GM03348 (cell line): ENCODE data around the gene ZSCAN4.
A peak's percentile ranks its signal among the peaks of the same experiment; 100 is the strongest.

Source experiments
- DNase-seq: peaks from one replicate; pipeline ENCODE4 v3.0.0; 2012; ENCODE audit warnings: low spot score

Gene ZSCAN4

GRCh38 chr19:57668635-57669034 lies at the start of gene ZSCAN4:
Gene ZSCAN4, plus strand, starts transcription at chr19:57668935. Its CDS starts 7,211 bp downstream, at chr19:57676146.
- no peak for DNase-seq

GRCh38 chr19:57620673-57621348 lies 47.9 kb upstream of the ZSCAN4 start:
- no peak for DNase-seq

GRCh38 chr19:57623091-57623490 lies 45.6 kb upstream of the ZSCAN4 start:
- no peak for DNase-seq

GRCh38 chr19:57632987-57633831 lies 35.5 kb upstream of the ZSCAN4 start, which contains the start of gene ZNF211:
Gene ZNF211, plus strand, starts transcription at chr19:57633168. Its CDS starts 179 bp downstream, at chr19:57633347.
- DNase-seq = peak; percentile 99

- DNase-seq = no peak
Measured at GRCh38 chr19:57633832-57634131, 35.0 kb upstream of the ZSCAN4 start.

- no peak for DNase-seq
Measured at GRCh38 chr19:57637379-57637778, 31.4 kb upstream of the ZSCAN4 start.

- no peak for DNase-seq
Measured at GRCh38 chr19:57641715-57642234, 27.0 kb upstream of the ZSCAN4 start.

GRCh38 chr19:57642396-57643046 lies 26.2 kb upstream of the ZSCAN4 start:
- DNase-seq = no peak

- no peak for DNase-seq
Measured at GRCh38 chr19:57643734-57644133, 25.0 kb upstream of the ZSCAN4 start.

- no peak for DNase-seq
Measured at GRCh38 chr19:57648331-57649003, 20.3 kb upstream of the ZSCAN4 start.

GRCh38 chr19:57651654-57651996 lies 17.1 kb upstream of the ZSCAN4 start:
- DNase-seq = no peak

GRCh38 chr19:57653689-57654088 lies 15.0 kb upstream of the ZSCAN4 start:
- no peak for DNase-seq

- DNase-seq = no peak
Measured at GRCh38 chr19:57655443-57655842, 13.3 kb upstream of the ZSCAN4 start.

- no peak for DNase-seq
Measured at GRCh38 chr19:57656346-57656745, 12.4 kb upstream of the ZSCAN4 start.

- peak; percentile 87 for DNase-seq
Measured at GRCh38 chr19:57664269-57665127, 4.2 kb upstream of the ZSCAN4 start.

GRCh38 chr19:57665261-57665806 lies 3.4 kb upstream of the ZSCAN4 start:
- no peak for DNase-seq

- DNase-seq = no peak
Measured at GRCh38 chr19:57667228-57667627, 1.5 kb upstream of the ZSCAN4 start.

- no peak for DNase-seq
Measured at GRCh38 chr19:57671124-57671895, 2.6 kb downstream of the ZSCAN4 start.

- DNase-seq = no peak
Measured at GRCh38 chr19:57672466-57672865, 3.7 kb downstream of the ZSCAN4 start.

GRCh38 chr19:57675881-57676280 lies 7.1 kb downstream of the ZSCAN4 start:
- DNase-seq = peak; percentile 64
